Measurements from ENCODE around the gene YPEL3. TPM values are rescaled to one million over a fixed set of nuclear protein-coding genes. Genes with fewer than 3 reads are reported as not detected.
A peak's percentile ranks its signal among the peaks of the same experiment; 100 is the strongest.

Gene YPEL3
- total and polyA plus RNA-seq, 2 donors (not counting 3 experiments of a cell fraction or from before 2014, with no cell fraction given) = 46.1 to 78.0 TPM

- Histone ChIP-seq H4K20me1 (replicated peaks; ENCODE audit: control insufficient read depth, extremely low read depth, insufficient read depth, low read length) (no peaks in the 10 kb centered on the region), H3K9me3 (replicated peaks; ENCODE audit: control insufficient read depth, insufficient read depth, low read length) (no peaks in the 10 kb centered on the region), H3K4me3 (replicated peaks in 1 of 3; ENCODE audit: insufficient read depth in 1 of 3, low read depth in 1 of 3, low read length in 3 of 3) (no peak overlapping the region), H2AFZ (ENCODE audit: low read depth, low read length) (no peak overlapping the region), H3K27me3 (ENCODE audit: control insufficient read depth in 2 of 2, insufficient read depth in 2 of 2, low read length in 2 of 2) (no peaks in the 10 kb centered on the region), H3K4me1 (ENCODE audit: control insufficient read depth, extremely low read depth, insufficient read depth, low read length) (peaks cover 14% of the 10 kb centered on the region), H3K9me1 (replicated peaks; ENCODE audit: control insufficient read depth, extremely low read depth, insufficient read depth, low read length) (no peaks in the 10 kb centered on the region), H3K9ac (replicated peaks; ENCODE audit: extremely low read depth, insufficient read depth, low read length) (no peak overlapping the region), H3K27ac (ENCODE audit: insufficient read depth, low read depth, low read length) (no peak overlapping the region), H3K79me2 (ENCODE audit: control insufficient read depth, insufficient read depth, low read length) (peaks cover 5% of the 10 kb centered on the region), H3K36me3 (ENCODE audit: control insufficient read depth in 2 of 2, extremely low read depth in 1 of 2, insufficient read depth in 2 of 2, low read length in 2 of 2) (peaks cover 16 to 27% of the 10 kb centered on the region in 2 experiments), H3K4me2 (ENCODE audit: insufficient read depth, low read length) (no peak overlapping the region)
- TF ChIP-seq FOS (IDR thresholded peaks at IDR 0.05; ENCODE audit: borderline replicate concordance, insufficient read depth, low read length) = no peak
- TF ChIP-seq EZH2 (IDR thresholded peaks at IDR 0.05; ENCODE audit: borderline replicate concordance, low read depth, low read length, severe bottlenecking) = no peak
- intact Hi-C loops (cut with micrococcal nuclease) (no loop called here), dilution Hi-C loops (cut with MboI; ENCODE audit: extremely low pct_ligation_motif_present, low sequenced_read_pairs) (no loop called here)
- CTCF ChIA-PET = interaction anchor here (0.6 to 1.7 kb wide), 4 partner anchors 8 to 289 kb away, joined by 3 to 6 read pairs (median 4); no protein-coding TSS in a partner anchor
- POLR2A ChIA-PET = interaction anchor here (1.3 kb wide), 1 partner anchor 29 kb away, joined by 4 read pairs; the partner anchor contains the start of gene TBX6
- DNase-seq (ENCODE audit: low read depth, low spot score) (no peak), FAIRE-seq (no peak)
- no TSS peak for BruUV-seq (replicated peaks)
Observed at GRCh38 chr16:30120340-30121105, 24.5 kb upstream of the YPEL3 start.

- TSS peak; percentile 1 for BruUV-seq (replicated peaks)
- CTCF ChIA-PET = interaction anchor here (1.0 kb wide), 1 partner anchor 27 kb away, joined by 5 read pairs; no protein-coding TSS in a partner anchor
- intact Hi-C loops (cut with micrococcal nuclease) (no loop called here), dilution Hi-C loops (cut with MboI; ENCODE audit: extremely low pct_ligation_motif_present, low sequenced_read_pairs) (no loop called here)
- Histone ChIP-seq H3K27me3 (ENCODE audit: control insufficient read depth in 2 of 2, insufficient read depth in 2 of 2, low read length in 2 of 2) (no peaks in the 10 kb centered on the region), H3K9me3 (replicated peaks; ENCODE audit: control insufficient read depth, insufficient read depth, low read length) (no peaks in the 10 kb centered on the region), H3K4me2 (ENCODE audit: insufficient read depth, low read length) (no peak overlapping the region), H2AFZ (ENCODE audit: low read depth, low read length) (no peak overlapping the region), H3K36me3 (ENCODE audit: control insufficient read depth in 2 of 2, extremely low read depth in 1 of 2, insufficient read depth in 2 of 2, low read length in 2 of 2) (peaks cover 16 to 33% of the 10 kb centered on the region in 2 experiments), H4K20me1 (replicated peaks; ENCODE audit: control insufficient read depth, extremely low read depth, insufficient read depth, low read length) (no peaks in the 10 kb centered on the region), H3K4me3 (replicated peaks in 1 of 3; ENCODE audit: insufficient read depth in 1 of 3, low read depth in 1 of 3, low read length in 3 of 3) (no peak overlapping the region), H3K4me1 (ENCODE audit: control insufficient read depth, extremely low read depth, insufficient read depth, low read length) (peaks cover 14% of the 10 kb centered on the region), H3K27ac (ENCODE audit: insufficient read depth, low read depth, low read length) (no peak overlapping the region), H3K9ac (replicated peaks; ENCODE audit: extremely low read depth, insufficient read depth, low read length) (no peak overlapping the region), H3K79me2 (ENCODE audit: control insufficient read depth, insufficient read depth, low read length) (peaks cover 5% of the 10 kb centered on the region), H3K9me1 (replicated peaks; ENCODE audit: control insufficient read depth, extremely low read depth, insufficient read depth, low read length) (no peaks in the 10 kb centered on the region)
- no peak for DNase-seq (ENCODE audit: low read depth, low spot score)
- FAIRE-seq = no peak
- POLR2A ChIA-PET = interaction anchor here (1.3 kb wide), 1 partner anchor 27 kb away, joined by 4 read pairs; the partner anchor contains the start of gene TBX6
- TF ChIP-seq MAX (IDR thresholded peaks at IDR 0.05; ENCODE audit: insufficient read depth, insufficient read length) (no peak), POLR2AphosphoS5 (IDR thresholded peaks at IDR 0.05; ENCODE audit: insufficient read depth, low read depth, low read length) (no peak), JUN (IDR thresholded peaks at IDR 0.05; ENCODE audit: borderline replicate concordance, insufficient read depth, insufficient read length, low read depth) (no peak), GATA2 (IDR thresholded peaks at IDR 0.05; ENCODE audit: insufficient read depth, insufficient read length, low read depth, low read length) (no peak)
Observed at GRCh38 chr16:30119428-30119827, 23.4 kb upstream of the YPEL3 start.

All from endothelial cell of umbilical vein (primary cell).